Liver (tissue), 9 donors: ENCODE results near the gene NLGN1. TPM values are rescaled to one million over a fixed set of nuclear protein-coding genes. Genes with fewer than 3 reads are reported as not detected.
"Not testable (repeated sequence)": the region's sequence is repeated elsewhere in the genome, so short reads cannot be mapped to it uniquely, and the experiment has no call there.

Experiments
- DNase-seq: peaks from one replicate; pipeline ENCODE4 v3.0.0-alpha.2; 2017; ENCODE audit warnings: low spot score
- H3K27ac ChIP-seq, 2 donors: one replicate each; pipeline ENCODE4 v1.7.0; 2013; ENCODE audit warnings: inconsistent platforms in 2 of 2, low read length in 2 of 2, control low read depth in 1 of 2, low read depth in 1 of 2, mild to moderate bottlenecking in 1 of 2
- H3K27me3 ChIP-seq, 4 donors: one replicate each; pipeline versions ENCODE4 v1.6.1 to v1.7.0; 2013; ENCODE audit warnings: low read length in 3 of 4, inconsistent platforms in 1 of 4, mild to moderate bottlenecking in 1 of 4, moderate library complexity in 1 of 4; ENCODE audit not compliant: control insufficient read depth in 4 of 4, insufficient read depth in 4 of 4
- H3K36me3 ChIP-seq, 4 donors: one replicate each; pipeline versions ENCODE4 v1.6.1 to v1.7.0; 2013; ENCODE audit warnings: low read length in 3 of 4, mild to moderate bottlenecking in 3 of 4, low read depth in 1 of 4, moderate library complexity in 1 of 4; ENCODE audit not compliant: control insufficient read depth in 4 of 4, insufficient read depth in 3 of 4
- H3K4me1 ChIP-seq, 4 donors: one replicate each; pipeline versions ENCODE4 v1.6.1 to v1.7.0; 2013; ENCODE audit warnings: low read length in 3 of 4, mild to moderate bottlenecking in 3 of 4, moderate library complexity in 1 of 4; ENCODE audit not compliant: control insufficient read depth in 4 of 4, insufficient read depth in 4 of 4
- H3K4me3 ChIP-seq, 3 donors: one replicate each; pipeline versions ENCODE4 v1.6.1 to v1.7.0; 2013; ENCODE audit warnings: low read length in 3 of 3, control low read depth in 1 of 3, low read depth in 1 of 3, mild to moderate bottlenecking in 1 of 3
- H3K9ac ChIP-seq, 2 donors: one replicate each; pipeline ENCODE4 v1.7.0; 2013; ENCODE audit warnings: low read length in 2 of 2, mild to moderate bottlenecking in 2 of 2, moderate library complexity in 2 of 2, control low read depth in 1 of 2, low read depth in 1 of 2
- H3K9me3 ChIP-seq, 4 donors: one replicate each; pipeline versions ENCODE4 v1.6.1 to v1.7.0; 2013; ENCODE audit warnings: low read length in 3 of 4; ENCODE audit not compliant: control insufficient read depth in 4 of 4
- EGR1 ChIP-seq, 2 donors: IDR thresholded peaks; 2 replicates each; pipeline ENCODE4 v1.6.1; 2016 to 2018; ENCODE audit warnings: antibody characterized with exemption in 2 of 2, low read depth in 2 of 2
- FOXA2 ChIP-seq: IDR thresholded peaks from 2 replicates; pipeline ENCODE4 v1.6.1; 2016; ENCODE audit warnings: antibody characterized with exemption
- GABPA ChIP-seq, 2 donors: IDR thresholded peaks in 1 of 2; conservative IDR thresholded peaks in 1 of 2; 2 replicates each; pipeline ENCODE4 v1.6.1; 2016; ENCODE audit warnings: antibody characterized with exemption in 2 of 2, mild to moderate bottlenecking in 1 of 2, moderate library complexity in 1 of 2
- HNF4A ChIP-seq, 2 donors: conservative IDR thresholded peaks; 2 replicates each; pipeline ENCODE4 v1.6.1; 2016; ENCODE audit warnings: antibody characterized with exemption in 2 of 2, mild to moderate bottlenecking in 2 of 2
- JUND ChIP-seq, 2 donors: IDR thresholded peaks; 2 replicates each; pipeline ENCODE4 v1.6.1; 2016; ENCODE audit warnings: antibody characterized with exemption in 2 of 2
- SP1 ChIP-seq: IDR thresholded peaks from 2 replicates; pipeline ENCODE4 v1.6.1; 2018; ENCODE audit warnings: antibody characterized with exemption, mild to moderate bottlenecking
- YY1 ChIP-seq: IDR thresholded peaks from 2 replicates; pipeline ENCODE4 v1.6.1; 2016; ENCODE audit warnings: antibody characterized with exemption, mild to moderate bottlenecking
- WGBS: extraction: QIAGEN DNeasy Blood & Tissue Kit; methylation state at CpG from one replicate; pipeline ENCODE4 v1.1.7; 2013; 5-methylcytosine and 5-hydroxymethylcytosine counted together
- polyA plus RNA-seq, 2 donors: library from polyadenylated mRNA; stranded (reverse) in 1 of 2; unstranded in 1 of 2; fragments of 200-250 nt in 1 of 2; fragments of >200 nt in 1 of 2; fragmentation: Nextera tagmentation in 1 of 2; extraction: Ambion mirVana in 1 of 2; gene quantifications; one replicate each; pipeline versions ENCODE4 v1.2.1 to v1.2.3, GENCODE V29; 2013 to 2015
- total RNA-seq, 2 donors: library from RNA; depleted of rRNA; stranded (reverse); fragments of >200 nt; gene quantifications; one replicate each; pipeline ENCODE4 v1.2.3, GENCODE V29; 2014
- TF ChIP-seq, protein P1 (sequence below): IDR thresholded peaks from 2 replicates; pipeline ENCODE4 v1.6.1; 2016; ENCODE audit warnings: antibody characterized with exemption
- TF ChIP-seq, protein P2 (sequence below): IDR thresholded peaks from 2 replicates; pipeline ENCODE4 v1.6.1; 2016; ENCODE audit warnings: antibody characterized with exemption
- TF ChIP-seq, protein P3 (sequence below): fragments of 150-350 bp; IDR thresholded peaks from 2 replicates; pipeline ENCODE4 v1.5.1; 2017; ENCODE audit warnings: improper control_type of control experiment, low read depth, low read length; ENCODE audit not compliant: missing input control
- donor health status: healthy.
- donor health status: healthy.
- donor health status: healthy.
- donor health status: healthy.
- donor health status: healthy.

NLGN1 gene
- total and polyA plus RNA-seq, 4 donors: 0.02 to 0.67 (median 0.37) TPM; not detected in 1

- H3K36me3 ChIP-seq: no peaks in the 10 kb centered on the region
- no peak for DNase-seq
- H3K27ac ChIP-seq: no peak overlapping the region
- no peaks in the 10 kb centered on the region for H3K27me3 ChIP-seq
- TF ChIP-seq FOXA2: no peak
- TF ChIP-seq, protein P1, sequence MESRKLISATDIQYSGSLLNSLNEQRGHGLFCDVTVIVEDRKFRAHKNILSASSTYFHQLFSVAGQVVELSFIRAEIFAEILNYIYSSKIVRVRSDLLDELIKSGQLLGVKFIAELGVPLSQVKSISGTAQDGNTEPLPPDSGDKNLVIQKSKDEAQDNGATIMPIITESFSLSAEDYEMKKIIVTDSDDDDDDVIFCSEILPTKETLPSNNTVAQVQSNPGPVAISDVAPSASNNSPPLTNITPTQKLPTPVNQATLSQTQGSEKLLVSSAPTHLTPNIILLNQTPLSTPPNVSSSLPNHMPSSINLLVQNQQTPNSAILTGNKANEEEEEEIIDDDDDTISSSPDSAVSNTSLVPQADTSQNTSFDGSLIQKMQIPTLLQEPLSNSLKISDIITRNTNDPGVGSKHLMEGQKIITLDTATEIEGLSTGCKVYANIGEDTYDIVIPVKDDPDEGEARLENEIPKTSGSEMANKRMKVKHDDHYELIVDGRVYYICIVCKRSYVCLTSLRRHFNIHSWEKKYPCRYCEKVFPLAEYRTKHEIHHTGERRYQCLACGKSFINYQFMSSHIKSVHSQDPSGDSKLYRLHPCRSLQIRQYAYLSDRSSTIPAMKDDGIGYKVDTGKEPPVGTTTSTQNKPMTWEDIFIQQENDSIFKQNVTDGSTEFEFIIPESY: no peak
- no peak for TF ChIP-seq GABPA (IDR thresholded peaks at IDR 0.05 in 1 of 2, conservative IDR thresholded peaks at IDR 0.05 in 1 of 2)
- TF ChIP-seq YY1: no peak
- no peak for TF ChIP-seq HNF4A (conservative IDR thresholded peaks at IDR 0.05)
- TF ChIP-seq, protein P2, sequence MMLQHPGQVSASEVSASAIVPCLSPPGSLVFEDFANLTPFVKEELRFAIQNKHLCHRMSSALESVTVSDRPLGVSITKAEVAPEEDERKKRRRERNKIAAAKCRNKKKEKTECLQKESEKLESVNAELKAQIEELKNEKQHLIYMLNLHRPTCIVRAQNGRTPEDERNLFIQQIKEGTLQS: no peak
- TF ChIP-seq, protein P3, sequence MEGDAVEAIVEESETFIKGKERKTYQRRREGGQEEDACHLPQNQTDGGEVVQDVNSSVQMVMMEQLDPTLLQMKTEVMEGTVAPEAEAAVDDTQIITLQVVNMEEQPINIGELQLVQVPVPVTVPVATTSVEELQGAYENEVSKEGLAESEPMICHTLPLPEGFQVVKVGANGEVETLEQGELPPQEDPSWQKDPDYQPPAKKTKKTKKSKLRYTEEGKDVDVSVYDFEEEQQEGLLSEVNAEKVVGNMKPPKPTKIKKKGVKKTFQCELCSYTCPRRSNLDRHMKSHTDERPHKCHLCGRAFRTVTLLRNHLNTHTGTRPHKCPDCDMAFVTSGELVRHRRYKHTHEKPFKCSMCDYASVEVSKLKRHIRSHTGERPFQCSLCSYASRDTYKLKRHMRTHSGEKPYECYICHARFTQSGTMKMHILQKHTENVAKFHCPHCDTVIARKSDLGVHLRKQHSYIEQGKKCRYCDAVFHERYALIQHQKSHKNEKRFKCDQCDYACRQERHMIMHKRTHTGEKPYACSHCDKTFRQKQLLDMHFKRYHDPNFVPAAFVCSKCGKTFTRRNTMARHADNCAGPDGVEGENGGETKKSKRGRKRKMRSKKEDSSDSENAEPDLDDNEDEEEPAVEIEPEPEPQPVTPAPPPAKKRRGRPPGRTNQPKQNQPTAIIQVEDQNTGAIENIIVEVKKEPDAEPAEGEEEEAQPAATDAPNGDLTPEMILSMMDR: no peak
- no peak for TF ChIP-seq SP1
- TF ChIP-seq EGR1 (IDR thresholded peaks at IDR 0.05; ENCODE audit: low read depth in 2 of 2): no peak
- H3K4me1 ChIP-seq: no peaks in the 10 kb centered on the region
- H3K9me3 ChIP-seq: no peaks in the 10 kb centered on the region
- 84% methylated on average over 4 of the region's 4 CpGs for WGBS
- H3K4me3 ChIP-seq: no peak overlapping the region
- no peak overlapping the region for H3K9ac ChIP-seq
Observed at GRCh38 chr3:174206607-174207192, 809.2 kb downstream of the NLGN1 start.

DNA sequence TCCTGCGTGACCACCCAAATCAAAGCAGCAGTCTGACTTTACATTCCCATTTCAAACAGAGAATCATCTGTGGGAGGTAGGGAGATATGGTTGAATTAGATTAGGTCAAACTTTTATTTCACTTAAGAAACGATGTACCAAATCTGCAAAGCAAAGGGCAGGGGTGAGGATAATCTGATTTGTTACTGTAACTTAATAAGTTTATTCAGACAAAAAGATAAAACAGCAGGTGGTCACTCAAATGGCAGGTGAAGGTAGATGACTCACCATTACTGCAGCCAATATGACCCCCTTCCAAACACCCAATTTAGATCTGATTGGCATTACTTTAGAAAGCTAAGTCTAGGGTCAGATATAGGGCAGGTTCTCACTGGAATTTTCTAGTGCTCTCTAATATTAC lies 810.6 kb downstream of the NLGN1 start:
- H3K9me3 ChIP-seq: no peaks in the 10 kb centered on the region
- H3K27ac ChIP-seq: no peak overlapping the region
- no peak overlapping the region for H3K4me3 ChIP-seq
- DNase-seq: no peak
- TF ChIP-seq JUND (IDR thresholded peaks at IDR 0.05): no peak
- no peak overlapping the region for H3K9ac ChIP-seq
- no peaks in the 10 kb centered on the region for H3K27me3 ChIP-seq
- no peaks in the 10 kb centered on the region for H3K4me1 ChIP-seq
- no peaks in the 10 kb centered on the region for H3K36me3 ChIP-seq
- WGBS: 77% methylated on average over 2 of the region's 2 CpGs

DNA sequence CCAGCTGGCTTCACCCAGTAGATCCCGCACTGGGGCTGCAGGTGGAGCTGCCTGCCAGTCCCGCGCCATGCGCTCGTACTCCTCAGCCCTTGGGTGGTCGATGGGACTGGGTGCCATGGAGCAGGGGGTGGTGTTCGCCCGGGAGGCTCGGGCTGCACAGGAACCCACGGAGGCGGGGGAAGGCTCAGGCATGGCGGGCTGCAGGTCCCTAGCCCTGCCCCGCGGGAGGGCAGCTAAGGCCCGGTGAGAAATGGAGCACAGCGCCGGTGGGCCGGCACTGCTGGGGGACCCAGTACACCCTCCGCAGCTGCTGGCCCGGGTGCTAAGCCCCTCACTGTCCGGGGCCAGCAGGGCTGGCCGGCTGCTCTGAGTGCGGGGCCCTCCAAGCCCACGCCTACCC lies 814.4 kb downstream of the NLGN1 start:
- H3K4me1 ChIP-seq, H3K4me3 ChIP-seq, DNase-seq, H3K9ac ChIP-seq, H3K27me3 ChIP-seq, H3K9me3 ChIP-seq, H3K36me3 ChIP-seq, H3K27ac ChIP-seq: not testable (repeated sequence)
- WGBS: 95% methylated on average over 24 of the region's 24 CpGs
